A549 treated with Mapracorat at 1 μM for 4 hours (cell line): ENCODE measurements around the gene FANCB. TPM values are rescaled to one million over a fixed set of nuclear protein-coding genes. Genes with fewer than 3 reads are reported as not detected.

Source experiments
- total RNA-seq: library from RNA; stranded (reverse); fragments of 200-300 nt; extraction: Qiagen RNA extraction; gene quantifications from 5 replicates; pipeline ENCODE4 v1.2.3, GENCODE V29; 2022

FANCB gene
- total RNA-seq = 2.6 to 4.2 TPM (median 3.1 TPM) in 5 replicates

GRCh38 chrX:14872851-14873675 lies at the start of gene FANCB, which contains the start of gene MOSPD2:
Gene FANCB (minus strand): TSS chrX:14873069. CDS start chrX:14865510, 7,559 bp downstream.
Gene MOSPD2 (plus strand): TSS chrX:14873421. CDS start chrX:14873529, 108 bp downstream.

Other genes starting within 250 kb of the FANCB start
- 7.1 to 9.4 TPM (median 8.4 TPM) in 5 replicates for gene MOSPD2, start 352 bp upstream of the FANCB start, total RNA-seq